ENCODE results near the gene SIN3A.

SIN3A gene

DNA sequence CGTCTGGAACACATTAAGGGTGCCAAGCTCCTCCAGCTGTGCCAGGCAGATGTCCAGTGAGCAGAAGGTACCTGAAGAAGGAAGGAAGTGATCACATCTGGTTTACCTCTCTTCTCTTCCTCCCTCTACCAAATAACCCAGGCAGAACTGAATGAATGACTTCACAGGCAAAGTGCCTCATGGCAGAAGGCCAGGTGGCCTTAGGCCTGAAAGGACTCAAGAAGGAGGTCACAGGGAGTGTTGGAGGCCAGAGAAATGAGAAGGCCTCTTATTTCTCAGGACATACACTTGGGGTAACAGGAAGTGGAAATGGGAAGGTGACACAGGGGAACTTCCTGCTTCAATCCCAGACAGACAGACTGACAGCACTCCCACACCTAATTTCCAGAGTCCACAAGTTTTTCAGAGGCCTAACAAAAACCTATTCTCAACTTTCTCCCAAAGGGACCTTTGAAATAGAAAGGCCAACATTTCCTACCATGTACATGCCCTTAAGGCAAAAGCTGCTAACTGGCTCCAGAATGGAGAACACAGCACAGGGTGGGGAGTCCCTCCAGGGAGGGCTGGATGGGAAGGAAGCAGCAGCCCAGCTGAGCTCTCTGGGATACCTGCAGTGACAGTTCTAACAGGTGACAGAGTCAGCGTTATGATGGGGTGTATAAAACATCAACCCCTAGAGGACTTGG, 17.6 kb upstream of the SIN3A start:
- no peak for DNase-seq (ENCODE audit: low read depth)
- TF ChIP-seq, protein P1, sequence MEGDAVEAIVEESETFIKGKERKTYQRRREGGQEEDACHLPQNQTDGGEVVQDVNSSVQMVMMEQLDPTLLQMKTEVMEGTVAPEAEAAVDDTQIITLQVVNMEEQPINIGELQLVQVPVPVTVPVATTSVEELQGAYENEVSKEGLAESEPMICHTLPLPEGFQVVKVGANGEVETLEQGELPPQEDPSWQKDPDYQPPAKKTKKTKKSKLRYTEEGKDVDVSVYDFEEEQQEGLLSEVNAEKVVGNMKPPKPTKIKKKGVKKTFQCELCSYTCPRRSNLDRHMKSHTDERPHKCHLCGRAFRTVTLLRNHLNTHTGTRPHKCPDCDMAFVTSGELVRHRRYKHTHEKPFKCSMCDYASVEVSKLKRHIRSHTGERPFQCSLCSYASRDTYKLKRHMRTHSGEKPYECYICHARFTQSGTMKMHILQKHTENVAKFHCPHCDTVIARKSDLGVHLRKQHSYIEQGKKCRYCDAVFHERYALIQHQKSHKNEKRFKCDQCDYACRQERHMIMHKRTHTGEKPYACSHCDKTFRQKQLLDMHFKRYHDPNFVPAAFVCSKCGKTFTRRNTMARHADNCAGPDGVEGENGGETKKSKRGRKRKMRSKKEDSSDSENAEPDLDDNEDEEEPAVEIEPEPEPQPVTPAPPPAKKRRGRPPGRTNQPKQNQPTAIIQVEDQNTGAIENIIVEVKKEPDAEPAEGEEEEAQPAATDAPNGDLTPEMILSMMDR (conservative IDR thresholded peaks at IDR 0.05; ENCODE audit: low read length), result no peak
- H3K4me3 ChIP-seq (ENCODE audit: low read length), result no peak overlapping the region

DNA sequence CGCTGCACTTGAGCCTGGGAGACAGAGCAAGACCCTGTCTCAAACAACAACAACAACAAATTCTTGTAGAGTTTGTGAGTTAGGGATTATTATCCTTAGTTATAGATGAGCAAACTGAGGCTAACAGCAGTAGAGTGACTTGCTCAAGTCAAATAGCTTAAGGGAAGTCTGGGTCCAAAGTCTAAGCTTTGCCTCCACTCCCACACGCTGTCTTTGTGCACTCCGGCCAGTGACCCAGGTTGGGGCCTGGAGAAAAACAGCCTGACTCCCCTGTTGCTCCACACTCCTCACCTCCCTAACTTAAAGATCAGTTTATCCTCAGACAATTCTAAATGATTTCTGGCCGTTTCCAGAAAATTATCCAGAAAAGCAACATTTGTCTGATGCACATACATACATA, 9.2 kb upstream of the SIN3A start:
- H3K4me3 ChIP-seq (ENCODE audit: low read length), result no peak overlapping the region
- DNase-seq (ENCODE audit: low read depth), result no peak
- TF ChIP-seq, protein P1 (conservative IDR thresholded peaks at IDR 0.05; ENCODE audit: low read length), result no peak

DNA sequence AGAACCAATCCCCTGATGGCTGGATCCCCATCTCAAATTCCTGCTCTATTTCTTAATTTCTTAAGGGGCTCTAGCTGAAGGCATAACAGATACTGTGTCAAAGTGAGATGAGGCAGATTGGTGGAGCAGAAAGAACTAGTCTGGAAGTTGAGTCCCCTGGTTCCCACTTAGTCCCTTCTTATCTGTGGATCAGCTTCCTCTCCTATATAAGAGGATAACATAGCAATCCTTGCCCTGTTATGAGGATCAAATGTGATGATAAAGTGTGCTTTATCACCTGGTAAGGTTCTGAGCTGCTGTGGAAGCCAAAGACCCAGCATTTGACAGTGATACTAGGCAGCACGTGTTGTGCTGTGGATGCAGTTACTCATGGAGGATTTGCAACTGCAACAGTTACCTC, 8.1 kb upstream of the SIN3A start:
- TF ChIP-seq, protein P1 (conservative IDR thresholded peaks at IDR 0.05; ENCODE audit: low read length), result no peak

DNA sequence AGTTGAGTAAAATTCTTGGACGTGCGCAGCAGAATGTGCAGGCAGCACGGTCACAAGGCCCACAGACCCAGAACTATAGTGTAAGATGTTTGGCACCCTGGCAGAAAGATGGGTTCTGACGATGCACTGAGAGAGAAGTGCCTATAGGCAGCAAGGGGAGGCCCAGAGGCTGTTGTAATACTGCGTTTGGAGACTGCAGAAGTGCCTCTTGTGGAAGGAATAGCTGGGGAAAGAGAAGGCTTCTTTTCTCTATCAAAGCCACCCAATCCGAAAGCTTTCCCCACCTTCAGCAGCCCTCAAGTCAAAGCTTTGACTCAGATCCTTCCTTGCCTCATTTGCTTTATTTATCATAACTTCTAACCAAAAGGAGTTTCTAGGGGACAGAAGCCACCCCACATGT, 5.2 kb upstream of the SIN3A start:
- peak; percentile 30 for DNase-seq (ENCODE audit: low read depth)
- H3K4me3 ChIP-seq (ENCODE audit: low read length), result peak overlapping the region; percentile 88
- TF ChIP-seq, protein P1 (conservative IDR thresholded peaks at IDR 0.05; ENCODE audit: low read length), result no peak

More for the DNA sequence above, 8.1 kb upstream of the SIN3A start:
- DNase-seq (ENCODE audit: low read depth), result no peak
- no peak overlapping the region for H3K4me3 ChIP-seq (ENCODE audit: low read length)

DNA sequence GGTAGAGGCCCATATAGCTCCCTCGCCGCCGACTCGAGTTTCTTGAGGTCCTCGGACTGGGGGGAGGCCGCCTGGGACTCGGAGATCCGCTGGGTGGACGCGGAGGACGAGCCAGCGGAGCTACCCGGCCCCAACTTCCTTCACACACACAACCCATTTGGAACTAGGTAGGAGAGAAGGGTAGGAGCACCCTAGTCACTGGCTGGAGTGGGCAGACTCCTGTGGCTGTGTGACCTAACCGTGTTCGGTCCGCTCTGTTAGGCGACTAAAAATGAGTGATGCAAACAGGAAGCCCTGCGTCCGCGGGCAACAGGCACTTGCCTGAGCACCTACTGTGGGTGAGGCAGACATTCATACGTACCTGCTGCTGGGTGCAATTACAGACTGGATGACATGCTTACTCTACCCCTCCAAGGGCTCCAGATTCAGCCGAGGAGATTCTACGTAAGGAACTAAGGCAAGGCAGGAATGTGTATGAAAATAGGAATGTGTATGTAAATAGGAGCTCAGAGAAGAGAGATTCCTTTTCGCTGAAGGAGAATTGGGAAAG, 4.6 kb upstream of the SIN3A start:
- DNase-seq (ENCODE audit: low read depth), result peak; percentile 49

DNA sequence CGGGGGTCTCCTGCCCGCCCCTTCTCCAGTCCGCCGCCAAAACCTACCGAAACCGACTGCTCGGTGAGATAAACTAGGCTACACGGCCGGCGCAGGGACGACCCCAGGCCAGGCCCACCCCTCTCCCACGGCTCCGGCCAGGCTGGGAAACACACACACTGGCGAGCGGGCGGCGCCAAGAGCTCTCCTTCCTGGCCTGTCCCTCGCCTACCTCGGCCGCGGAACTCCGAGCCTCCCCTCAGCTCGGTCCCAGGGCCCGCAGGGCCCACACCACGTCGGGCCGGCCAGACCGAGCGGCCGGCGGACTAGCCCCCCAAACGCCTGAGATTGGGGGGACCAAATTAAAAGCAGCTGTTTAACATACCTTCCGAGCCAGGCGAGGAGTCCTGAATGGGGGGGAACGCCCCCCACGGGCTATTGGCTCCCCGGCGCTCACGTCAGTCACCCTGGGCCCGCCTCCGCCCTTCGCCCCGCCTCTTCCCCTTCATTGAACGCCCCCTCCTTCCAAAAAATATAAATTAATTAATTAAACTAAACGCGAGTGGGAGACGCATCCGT, 4.0 kb upstream of the SIN3A start:
- TF ChIP-seq, protein P1 (conservative IDR thresholded peaks at IDR 0.05; ENCODE audit: low read length), result no peak
- DNase-seq (ENCODE audit: low read depth), result peak; percentile 75
- H3K4me3 ChIP-seq (ENCODE audit: low read length), result peak overlapping the region; percentile 88

More for the DNA sequence above, 4.6 kb upstream of the SIN3A start:
- peak overlapping the region; percentile 88 for H3K4me3 ChIP-seq (ENCODE audit: low read length)
- TF ChIP-seq, protein P1 (conservative IDR thresholded peaks at IDR 0.05; ENCODE audit: low read length), result no peak
